Heart left ventricle (tissue), 16 donors: ENCODE measurements around the gene SDR39U1. TPM values are rescaled to one million over a fixed set of nuclear protein-coding genes. Genes with fewer than 3 reads are reported as not detected.

Experiments
- ATAC-seq, 4 donors: fragments of 200-7000 bp; cut with Tn5 transposase; one replicate each; pipeline ENCODE4 v1.9.1; 2020 to 2022; ENCODE audit warnings: moderate library complexity in 4 of 4, mild to moderate bottlenecking in 3 of 4, moderate number of reproducible peaks in 1 of 4
- DNase-seq, 5 donors: peaks; one replicate each; pipeline ENCODE4 v3.0.0-alpha.2; 2020
- H3K27ac ChIP-seq, 12 donors: fragments of 200-600 bp; sonication (generic) in 4 of 12; one replicate each; pipeline versions ENCODE4 v1.5.0 to v1.8.0; 2016 to 2022; ENCODE audit warnings: mild to moderate bottlenecking in 2 of 12
- H3K27me3 ChIP-seq, 9 donors: fragments of 200-600 bp; sonication (generic) in 2 of 9; one replicate each; pipeline versions ENCODE4 v1.5.1 to v1.8.0; 2016 to 2022; ENCODE audit warnings: mild to moderate bottlenecking in 3 of 9
- H3K36me3 ChIP-seq, 9 donors: fragments of 200-600 bp; sonication (generic) in 2 of 9; one replicate each; pipeline versions ENCODE4 v1.5.0 to v1.8.0; 2018 to 2022; ENCODE audit warnings: mild to moderate bottlenecking in 2 of 9
- H3K4me1 ChIP-seq, 12 donors: fragments of 200-600 bp; sonication (generic) in 4 of 12; one replicate each; pipeline versions ENCODE4 v1.5.0 to v1.8.0; 2016 to 2022; ENCODE audit warnings: mild to moderate bottlenecking in 3 of 12
- H3K4me3 ChIP-seq, 12 donors: fragments of 200-600 bp; sonication (generic) in 4 of 12; one replicate each; pipeline versions ENCODE4 v1.5.0 to v1.8.0; 2017 to 2022; ENCODE audit warnings: mild to moderate bottlenecking in 9 of 12, moderate library complexity in 4 of 12
- H3K9me3 ChIP-seq, 12 donors: fragments of 200-600 bp; sonication (generic) in 4 of 12; one replicate each; pipeline versions ENCODE4 v1.5.0 to v1.8.0; 2016 to 2022; ENCODE audit warnings: mild to moderate bottlenecking in 1 of 12
- CTCF ChIP-seq, 12 donors: fragments of 200-600 bp; sonication (generic) in 4 of 12; IDR thresholded peaks; one replicate each; pipeline versions ENCODE4 v1.5.0 to v1.8.0; 2018 to 2022; ENCODE audit warnings: antibody characterized with exemption in 12 of 12, mild to moderate bottlenecking in 5 of 12
- POLR2A ChIP-seq, 2 donors: fragments of 450-650 bp; IDR thresholded peaks; one replicate each; pipeline ENCODE4 v1.6.1; 2017; ENCODE audit warnings: antibody characterized with exemption in 2 of 2, mild to moderate bottlenecking in 2 of 2, moderate library complexity in 2 of 2
- WGBS, 4 donors: extraction: QIAGEN DNeasy Blood & Tissue Kit in 2 of 4; methylation state at CpG; one replicate each; pipeline versions ENCODE4 v1.1.5 to v1.1.7; 2013 to 2018; 5-methylcytosine and 5-hydroxymethylcytosine counted together
- intact Hi-C, 10 donors: fragments of 100-400 bp; cut with DNase I; formaldehyde crosslinking; loops; one replicate each; pipeline versions ENCODE4 v1.11.1 to v1.14.2; 2022
- polyA plus RNA-seq, 2 donors: library from polyadenylated mRNA; stranded (reverse); fragments of 200-250 nt; gene quantifications; one replicate each; pipeline ENCODE4 v1.2.3, GENCODE V29; 2013
- total RNA-seq, 9 donors: library from RNA; depleted of rRNA in 2 of 9; stranded (reverse); fragments of >200 nt in 2 of 9; fragmentation: NEBNext Ultra II Directional in 3 of 9; extraction: Animal tissue kit (Norgen Biotek cat#: 25700) in 3 of 9; gene quantifications; one replicate each; pipeline versions ENCODE4 v1.1.0 to v1.2.4, GENCODE V29; 2016 to 2023
- donor health status: ischemic (EF 13 %, LVEDD 7.1; RV severe dilation, severe dysfunction).
- donor health status: healthy with polysubstance abuse.
- donor health status: DM: no; HTN: yes; CAD: no.
- donor health status: DM: no; HTN: no; CAD: no.
- donor health status: ischemic (EF 25% LVEDD 6.9; RV normal size, moderate dysfunction).
- donor health status: ischemic (EF 25% LVEDD 5.7; RV mildly dilated, moderate dysfunction).
- donor health status: healthy.
- donor health status: DM: yes; HTN: yes; CAD: no.
- donor health status: ischemic (EF 35%, LVEDD 5.7; RV mildly dilated, moderate dysfunction).
- donor health status: nonischemic (EF 11% LVEDD 7.7; RV severe dilation, severe dysfunction).
- donor health status: DM: yes; HTN: yes; CAD: no.
- donor health status: PGD.
- donor health status: ischemic (EF 29% LVEDD 5.4; RV normal size, mild dysfunction).
- donor health status: nonischemic (EF 23%, LVEDD 6.1; RV moderate dilation, normal function).

SDR39U1 gene
- total and polyA plus RNA-seq, 11 donors, result 58.6 to 109 (median 63.7) TPM

- no peak overlapping the region for H3K4me3 ChIP-seq
- H3K36me3 ChIP-seq, result no peaks in the 10 kb centered on the region
- TF ChIP-seq CTCF (IDR thresholded peaks at IDR 0.05), result no peak
- TF ChIP-seq POLR2A (IDR thresholded peaks at IDR 0.05), result no peak
- intact Hi-C loops, result no loop called here
- no peak for ATAC-seq
- H3K27ac ChIP-seq, result no peak overlapping the region
- 62 to 66% (median 64%) methylated on average over 8 of the region's 8 CpGs for WGBS, 4 donors
- no peak for DNase-seq
- H3K27me3 ChIP-seq, result no peaks in the 10 kb centered on the region
- H3K4me1 ChIP-seq, result peaks cover 0 to 34% (median 21%) of the 10 kb centered on the region in 12 donors
- no peaks in the 10 kb centered on the region for H3K9me3 ChIP-seq
These were observed 46.7 kb downstream of the SDR39U1 start for GRCh38 chr14:24395609-24396582.

- H3K27me3 ChIP-seq, result no peaks in the 10 kb centered on the region
- H3K36me3 ChIP-seq, result no peaks in the 10 kb centered on the region
- WGBS, 4 donors, result 50 to 60% (median 54%) methylated on average over 3 of the region's 3 CpGs
- intact Hi-C loops, result no loop called here
- H3K4me3 ChIP-seq, result no peak overlapping the region
- no peak for DNase-seq
- no peak overlapping the region for H3K27ac ChIP-seq
- peaks cover 0 to 19% (median 9%) of the 10 kb centered on the region in 12 donors for H3K4me1 ChIP-seq
- H3K9me3 ChIP-seq, result no peaks in the 10 kb centered on the region
- no peak for ATAC-seq
- no peak for TF ChIP-seq CTCF (IDR thresholded peaks at IDR 0.05)
- TF ChIP-seq POLR2A (IDR thresholded peaks at IDR 0.05), result no peak
These were observed 48.3 kb downstream of the SDR39U1 start for GRCh38 chr14:24394275-24394674.

GRCh38 chr14:24392325-24393091 lies 50.1 kb downstream of the SDR39U1 start:
- WGBS, 4 donors, result 72 to 77% (median 75%) methylated on average over 8 of the region's 8 CpGs
- H3K36me3 ChIP-seq, result no peaks in the 10 kb centered on the region
- no peaks in the 10 kb centered on the region for H3K9me3 ChIP-seq
- TF ChIP-seq CTCF (IDR thresholded peaks at IDR 0.05), result no peak
- no peak for TF ChIP-seq POLR2A (IDR thresholded peaks at IDR 0.05)
- ATAC-seq (no peak), DNase-seq (no peak)
- no peak overlapping the region for H3K4me3 ChIP-seq
- intact Hi-C loops, result no loop called here
- H3K27ac ChIP-seq, result no peak overlapping the region
- H3K4me1 ChIP-seq, result peaks cover 0 to 12% (median under 1%) of the 10 kb centered on the region in 12 donors
- no peaks in the 10 kb centered on the region for H3K27me3 ChIP-seq
